NCI-H1105 (cell line): ENCODE results near the gene CMTM4.
"Not testable (repeated sequence)": the region's sequence is repeated elsewhere in the genome, so short reads cannot be mapped to it uniquely, and the experiment has no call there.

Experiments
- DNase-seq: peaks from one replicate; lab custom pipeline; 2025; lab: John Stamatoyannopoulos, UW

The CMTM4 gene

DNA sequence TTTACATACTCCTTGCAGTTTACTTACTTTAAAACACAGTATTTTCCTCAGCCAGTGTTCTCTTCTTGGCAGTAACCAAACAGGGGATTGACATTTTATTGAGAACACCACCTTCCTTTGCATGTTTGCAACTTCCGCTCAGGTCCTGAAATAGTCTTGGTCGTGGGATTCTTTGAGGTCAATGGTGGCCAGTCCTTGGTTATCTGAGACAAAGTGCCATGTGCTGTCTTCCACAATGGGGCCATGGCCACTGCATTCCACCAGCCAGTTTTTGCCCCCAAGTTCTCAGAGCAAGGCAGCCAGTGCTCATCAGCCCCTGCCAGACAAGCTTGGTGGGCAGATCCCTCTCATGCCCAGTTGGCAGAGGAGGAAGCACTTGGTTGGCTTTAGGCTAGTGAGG is 22.9 kb downstream of the CMTM4 start:
- DNase-seq, result no peak

DNA sequence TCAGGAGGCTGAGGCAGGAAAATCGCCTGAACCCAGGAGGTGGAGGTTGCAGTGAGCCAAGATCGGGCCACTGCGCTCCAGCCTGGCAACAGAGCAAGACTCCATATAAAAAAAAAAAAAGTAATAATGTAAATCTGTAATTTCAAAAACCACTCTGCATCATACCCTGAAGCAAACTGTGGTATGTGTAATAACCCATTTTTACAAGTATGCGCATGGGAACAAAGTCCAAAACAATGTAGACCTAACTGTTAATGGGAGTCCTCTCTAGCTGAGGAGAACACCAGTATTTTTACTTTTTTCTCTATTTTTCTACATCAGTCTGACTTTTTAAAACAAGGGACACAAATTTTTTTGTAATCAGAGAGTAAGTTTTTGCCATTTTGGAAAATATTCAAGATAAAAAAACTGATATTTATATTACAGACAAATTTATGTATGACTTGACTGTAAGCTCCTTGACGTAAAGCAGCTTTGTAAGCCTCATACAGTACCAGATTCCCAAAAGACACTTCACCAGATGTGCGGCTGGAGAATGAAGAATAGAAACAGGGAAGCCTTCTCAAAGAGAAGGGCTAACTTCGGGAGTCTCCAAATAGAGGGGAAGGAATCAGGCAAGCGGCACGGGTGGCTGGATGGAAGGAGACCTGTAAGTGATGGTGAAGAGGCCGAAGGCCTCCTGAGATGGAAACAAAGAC is 25.7 kb downstream of the CMTM4 start:
- no peak for DNase-seq

- no peak for DNase-seq
Measured at GRCh38 chr16:66668777-66669444, 27.6 kb downstream of the CMTM4 start.

- no peak for DNase-seq
Measured at GRCh38 chr16:66667944-66668343, 28.6 kb downstream of the CMTM4 start.

- no peak for DNase-seq
Measured at GRCh38 chr16:66662445-66663194, 33.9 kb downstream of the CMTM4 start.

DNA sequence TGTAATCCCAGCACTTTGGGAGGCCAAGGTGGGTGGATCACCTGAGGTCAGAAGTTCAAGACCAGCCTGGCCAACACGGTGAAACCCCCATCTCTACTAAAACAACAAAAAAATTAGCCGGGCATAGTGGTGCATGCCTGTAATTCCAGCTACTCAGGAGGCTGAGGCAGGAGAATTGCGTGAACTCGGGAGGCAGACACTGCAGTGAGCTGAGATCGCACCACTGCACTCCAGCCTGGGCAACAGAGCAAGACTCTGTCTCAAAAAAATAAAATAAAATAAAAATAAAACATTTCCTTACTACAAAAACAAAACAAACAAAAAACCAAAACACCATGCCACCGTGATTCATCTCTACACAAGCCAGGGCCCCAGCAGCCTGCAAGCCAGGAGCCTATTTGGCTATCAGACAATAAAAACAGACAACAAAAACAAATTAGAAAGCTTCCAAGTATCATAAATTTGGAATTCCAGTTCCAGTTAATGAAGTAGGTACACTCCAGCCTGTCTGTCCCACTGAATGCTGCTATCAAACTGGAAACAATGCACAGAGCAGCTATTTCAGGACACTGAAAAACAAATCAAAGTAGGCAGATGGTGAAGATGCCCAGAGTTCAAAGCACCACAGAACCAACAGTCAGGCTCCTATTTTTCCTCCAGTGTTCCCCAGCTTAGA is 34.7 kb downstream of the CMTM4 start:
- DNase-seq, result not testable (repeated sequence)

GRCh38 chr16:66661210-66661560 is 35.4 kb downstream of the CMTM4 start:
- no peak for DNase-seq

GRCh38 chr16:66660422-66661209 is 35.9 kb downstream of the CMTM4 start:
- peak; percentile 19 for DNase-seq

- DNase-seq, result no peak
Measured at GRCh38 chr16:66658860-66659190, 37.7 kb downstream of the CMTM4 start.

DNA sequence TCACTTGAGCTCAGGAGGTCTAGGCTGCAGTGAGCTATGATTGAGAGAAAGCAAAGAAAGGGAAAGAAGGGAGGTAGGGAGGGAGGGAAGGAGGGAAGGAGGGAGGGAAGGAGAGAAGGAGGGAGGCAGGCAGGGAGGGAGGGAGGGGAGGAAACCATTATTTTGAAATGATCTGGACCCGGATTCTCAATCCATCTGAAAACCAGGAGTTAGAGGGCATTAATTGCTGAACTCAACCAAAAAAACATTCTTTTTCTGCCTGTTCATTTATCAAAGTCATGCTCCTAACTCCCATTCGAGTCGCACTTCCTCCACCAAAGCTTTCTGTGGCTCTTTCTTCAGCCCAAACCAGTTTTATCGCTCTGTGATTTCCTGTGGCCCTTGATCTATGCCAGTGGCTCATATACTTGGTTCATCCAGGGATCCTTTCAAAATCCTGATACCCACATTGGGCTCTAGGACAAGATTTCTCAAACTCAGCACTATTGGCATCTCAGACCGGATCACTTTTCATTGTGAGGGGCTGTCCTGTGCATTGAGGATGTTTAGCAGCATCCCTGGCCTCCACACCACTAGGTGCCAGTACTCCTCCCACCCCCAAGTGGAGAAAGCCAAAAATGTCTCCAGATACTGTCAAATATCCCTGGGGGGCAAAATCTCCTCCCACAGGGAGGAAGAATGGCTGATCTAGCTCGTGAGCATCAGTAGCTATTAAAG is 38.2 kb downstream of the CMTM4 start:
- DNase-seq, result no peak

DNA sequence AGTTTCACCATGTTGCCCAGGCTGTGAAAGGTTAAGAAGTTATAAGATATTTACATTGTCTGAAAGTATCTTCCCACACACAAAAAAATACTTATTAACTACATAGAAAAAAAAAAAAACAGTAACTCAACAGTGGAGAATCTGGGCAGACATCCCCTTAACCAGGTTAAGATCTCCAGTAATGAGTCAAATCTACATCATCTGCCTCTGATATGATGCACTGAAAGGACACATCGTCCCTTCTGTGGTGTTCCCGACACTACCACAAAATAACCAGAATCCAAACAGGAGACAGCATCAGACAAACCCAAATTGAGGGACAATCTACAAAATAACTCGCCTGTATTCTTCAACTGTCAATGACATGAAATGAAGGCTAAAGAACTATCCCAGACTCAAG is 40.0 kb downstream of the CMTM4 start:
- DNase-seq, result no peak

GRCh38 chr16:66653581-66654350 is 42.8 kb downstream of the CMTM4 start:
- no peak for DNase-seq

DNA sequence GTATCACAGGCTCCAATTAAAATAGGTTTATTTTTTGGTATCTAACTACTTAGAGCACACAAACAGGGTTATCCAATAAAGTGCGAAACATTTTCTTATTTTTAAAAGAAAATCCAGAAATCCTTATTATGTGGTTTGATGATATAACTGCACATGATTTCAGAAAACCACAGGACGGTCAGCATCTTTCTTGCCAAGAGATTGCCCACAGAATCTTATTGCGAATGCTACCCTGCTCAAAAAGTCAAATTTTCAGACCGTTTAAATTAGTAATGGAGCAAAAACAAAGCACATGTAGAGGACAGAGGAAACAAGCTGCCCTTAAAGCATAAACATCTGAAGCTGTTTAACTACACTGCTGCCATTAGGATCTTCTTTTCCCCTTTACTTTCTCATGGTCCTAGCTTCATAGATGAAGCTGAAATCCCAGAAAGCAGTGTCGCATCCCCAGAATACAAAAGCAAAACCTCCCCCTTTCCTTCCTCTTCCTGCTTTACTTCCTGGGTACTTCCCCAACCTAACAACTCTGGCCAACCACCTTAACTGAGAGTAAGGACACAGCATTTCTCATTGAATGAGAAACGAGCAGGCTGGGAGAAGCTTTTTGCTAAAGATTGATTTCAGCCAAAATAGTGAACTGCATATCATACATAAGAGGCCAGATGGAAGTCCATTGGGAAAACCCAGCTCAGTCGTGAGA is 43.7 kb downstream of the CMTM4 start:
- no peak for DNase-seq

- no peak for DNase-seq
Measured at GRCh38 chr16:66651965-66652364, 44.6 kb downstream of the CMTM4 start.

DNA sequence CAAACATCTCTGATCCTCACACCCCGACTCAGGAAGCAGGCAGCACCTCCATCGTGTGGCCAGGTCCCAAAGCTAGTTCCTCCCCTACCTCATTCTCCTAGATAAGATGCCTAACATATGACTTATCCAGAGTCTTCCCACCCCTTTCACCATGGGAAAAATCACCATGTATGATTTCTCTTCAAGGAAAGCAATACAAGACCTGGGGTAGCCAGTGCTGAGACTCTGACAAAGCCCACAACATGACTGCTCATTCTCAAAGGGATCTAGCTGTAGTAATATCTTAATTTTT is 45.1 kb downstream of the CMTM4 start:
- no peak for DNase-seq

GRCh38 chr16:66650707-66651473 is 45.7 kb downstream of the CMTM4 start:
- DNase-seq, result peak; percentile 58

- no peak for DNase-seq
Measured at GRCh38 chr16:66649636-66650205, 46.8 kb downstream of the CMTM4 start.

DNA sequence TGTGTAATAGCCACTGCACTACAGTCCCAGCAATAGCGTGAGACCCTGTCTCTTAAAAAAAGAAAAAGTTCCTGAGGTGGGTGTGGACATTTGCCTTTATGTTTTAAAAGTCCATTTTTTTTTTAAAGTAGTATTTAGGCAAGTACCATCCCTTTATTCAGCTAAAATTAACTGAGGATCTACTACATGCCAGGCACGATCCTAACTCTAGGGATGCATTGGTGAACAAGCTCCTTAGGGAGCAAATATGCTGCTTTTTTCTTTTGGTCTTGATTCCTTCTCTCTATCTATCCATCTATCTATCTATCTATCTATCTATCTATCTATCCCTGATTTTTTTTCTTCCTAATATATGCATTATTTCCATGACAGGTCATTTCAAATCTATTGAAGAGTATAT is 47.4 kb downstream of the CMTM4 start:
- DNase-seq, result no peak

- no peak for DNase-seq
Measured at GRCh38 chr16:66647866-66648265, 48.7 kb downstream of the CMTM4 start.
